ENCODE data around the gene SMYD3.

SMYD3 gene

DNA sequence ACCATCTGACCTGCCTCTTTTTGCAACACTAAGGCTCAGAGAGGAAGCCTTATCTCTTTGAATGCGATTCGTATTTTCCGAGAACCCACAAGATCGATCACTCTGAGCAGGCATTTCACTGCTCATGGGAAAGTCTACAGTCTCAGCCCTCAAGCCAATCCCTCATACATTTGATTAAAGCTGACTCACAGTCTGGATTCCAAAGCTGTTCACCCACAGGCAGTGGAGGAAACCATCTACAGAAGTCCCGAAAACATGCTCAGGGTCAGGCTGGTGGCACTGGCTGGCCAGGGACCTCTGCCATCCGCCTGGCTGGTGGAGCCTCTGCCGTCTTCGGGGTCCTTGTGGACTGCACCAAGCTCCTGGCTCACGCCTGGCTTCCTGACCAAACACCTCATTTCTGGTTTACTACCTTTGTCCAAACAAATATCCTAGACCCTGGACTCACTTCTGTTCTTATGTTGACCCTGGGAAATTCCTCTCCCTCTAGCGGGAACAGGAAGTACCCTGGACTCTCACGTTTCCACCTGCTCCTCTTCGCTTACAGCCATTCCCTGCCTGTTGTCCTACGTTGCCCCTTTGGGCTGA is 650.0 kb downstream of the SMYD3 start:
- DNase-seq (ENCODE audit: low read depth): peak; percentile 83
- TF ChIP-seq, protein P1, sequence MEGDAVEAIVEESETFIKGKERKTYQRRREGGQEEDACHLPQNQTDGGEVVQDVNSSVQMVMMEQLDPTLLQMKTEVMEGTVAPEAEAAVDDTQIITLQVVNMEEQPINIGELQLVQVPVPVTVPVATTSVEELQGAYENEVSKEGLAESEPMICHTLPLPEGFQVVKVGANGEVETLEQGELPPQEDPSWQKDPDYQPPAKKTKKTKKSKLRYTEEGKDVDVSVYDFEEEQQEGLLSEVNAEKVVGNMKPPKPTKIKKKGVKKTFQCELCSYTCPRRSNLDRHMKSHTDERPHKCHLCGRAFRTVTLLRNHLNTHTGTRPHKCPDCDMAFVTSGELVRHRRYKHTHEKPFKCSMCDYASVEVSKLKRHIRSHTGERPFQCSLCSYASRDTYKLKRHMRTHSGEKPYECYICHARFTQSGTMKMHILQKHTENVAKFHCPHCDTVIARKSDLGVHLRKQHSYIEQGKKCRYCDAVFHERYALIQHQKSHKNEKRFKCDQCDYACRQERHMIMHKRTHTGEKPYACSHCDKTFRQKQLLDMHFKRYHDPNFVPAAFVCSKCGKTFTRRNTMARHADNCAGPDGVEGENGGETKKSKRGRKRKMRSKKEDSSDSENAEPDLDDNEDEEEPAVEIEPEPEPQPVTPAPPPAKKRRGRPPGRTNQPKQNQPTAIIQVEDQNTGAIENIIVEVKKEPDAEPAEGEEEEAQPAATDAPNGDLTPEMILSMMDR (IDR thresholded peaks at IDR 0.05; ENCODE audit: control insufficient read depth, insufficient read depth, low read depth, low read length, missing control alignments): no peak
- no peak overlapping the region for H3K4me3 ChIP-seq (ENCODE audit: control insufficient read depth, low read depth, low read length)

DNA sequence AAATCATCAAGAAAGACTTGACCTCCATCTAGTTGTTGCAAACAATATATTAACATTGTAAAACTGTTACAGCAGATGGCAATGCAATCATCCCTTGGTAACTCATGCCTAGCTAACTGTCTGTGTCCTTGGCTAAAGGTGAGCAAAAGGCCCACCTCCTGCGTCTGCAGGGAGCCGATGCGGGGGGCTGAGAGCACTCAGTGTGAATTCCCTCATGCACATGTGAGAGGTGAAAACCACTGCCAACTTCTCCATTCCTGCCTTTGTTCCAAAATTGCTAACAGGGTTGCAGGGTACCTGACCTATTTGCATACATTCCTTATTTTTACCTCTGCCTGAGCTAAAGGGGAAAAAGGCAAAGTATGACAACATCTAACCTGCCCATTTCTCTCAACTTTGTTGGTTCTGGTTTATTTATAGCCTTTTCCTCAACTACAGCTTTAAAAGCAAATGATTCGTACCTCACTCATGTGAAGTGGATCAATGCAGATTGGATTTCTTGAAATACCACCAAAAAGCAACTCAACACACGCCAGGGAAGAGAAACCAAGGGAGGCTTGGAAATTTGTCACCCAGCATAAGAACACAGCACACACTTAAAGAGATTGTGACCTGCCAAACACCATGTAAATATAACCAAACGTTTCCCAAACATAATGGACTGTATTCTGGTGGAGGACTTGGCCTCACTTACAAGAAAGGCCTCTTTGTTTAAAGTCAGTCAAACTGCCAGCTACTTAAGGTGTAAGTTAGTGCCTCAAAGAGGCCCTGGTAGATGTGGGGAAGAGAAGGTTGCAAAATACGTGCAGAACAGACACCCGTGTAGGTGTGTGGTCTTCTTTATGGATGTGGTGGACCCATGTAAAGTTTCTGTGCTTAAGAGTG is 651.0 kb downstream of the SMYD3 start:
- no peak for DNase-seq (ENCODE audit: low read depth)

DNA sequence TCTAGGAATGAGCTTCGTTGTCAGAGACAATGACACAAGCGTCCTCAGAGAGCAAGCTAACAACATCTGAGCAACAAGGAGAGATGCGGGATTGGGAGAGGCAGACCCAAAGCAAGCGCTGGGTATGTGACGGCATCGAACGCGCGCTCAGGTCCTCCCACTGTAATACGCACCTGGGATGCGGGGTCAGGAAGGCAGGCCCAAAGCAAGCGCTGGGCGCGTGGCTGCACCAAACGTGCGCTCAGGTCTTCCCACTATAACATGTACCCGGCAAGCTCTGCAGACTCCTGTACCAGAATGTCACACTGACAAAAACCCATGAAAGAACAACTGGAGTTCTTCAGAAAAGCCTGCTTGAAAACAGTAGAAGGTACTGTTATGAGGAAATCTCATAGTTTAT is 653.8 kb downstream of the SMYD3 start:
- TF ChIP-seq, protein P1 (IDR thresholded peaks at IDR 0.05; ENCODE audit: control insufficient read depth, insufficient read depth, low read depth, low read length, missing control alignments): no peak
- H3K4me3 ChIP-seq (ENCODE audit: control insufficient read depth, low read depth, low read length): no peak overlapping the region
- DNase-seq (ENCODE audit: low read depth): no peak

More for the DNA sequence above, 651.0 kb downstream of the SMYD3 start:
- no peak overlapping the region for H3K4me3 ChIP-seq (ENCODE audit: control insufficient read depth, low read depth, low read length)
- TF ChIP-seq, protein P1 (IDR thresholded peaks at IDR 0.05; ENCODE audit: control insufficient read depth, insufficient read depth, low read depth, low read length, missing control alignments): no peak

DNA sequence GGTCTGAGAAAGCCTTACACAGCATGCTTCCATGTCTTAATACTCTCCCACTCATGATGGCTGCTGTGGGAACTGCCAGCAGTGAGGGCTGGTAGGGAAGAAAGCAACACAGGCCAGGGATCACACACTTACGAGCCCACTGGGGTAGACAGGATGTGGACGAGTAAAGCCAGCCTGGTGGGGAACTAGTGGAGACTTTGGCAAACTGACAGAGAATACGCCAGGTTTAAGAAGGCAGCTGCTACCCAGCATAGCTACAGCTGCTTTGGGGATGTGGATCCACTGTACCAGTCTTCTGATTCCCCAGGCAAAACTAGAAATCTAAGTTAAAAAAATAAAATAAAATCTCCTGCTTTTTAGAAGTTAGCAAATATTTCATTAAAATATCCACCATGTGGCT is 664.0 kb downstream of the SMYD3 start:
- no peak overlapping the region for H3K4me3 ChIP-seq (ENCODE audit: control insufficient read depth, low read depth, low read length)
- TF ChIP-seq, protein P1 (IDR thresholded peaks at IDR 0.05; ENCODE audit: control insufficient read depth, insufficient read depth, low read depth, low read length, missing control alignments): no peak
- no peak for DNase-seq (ENCODE audit: low read depth)

DNA sequence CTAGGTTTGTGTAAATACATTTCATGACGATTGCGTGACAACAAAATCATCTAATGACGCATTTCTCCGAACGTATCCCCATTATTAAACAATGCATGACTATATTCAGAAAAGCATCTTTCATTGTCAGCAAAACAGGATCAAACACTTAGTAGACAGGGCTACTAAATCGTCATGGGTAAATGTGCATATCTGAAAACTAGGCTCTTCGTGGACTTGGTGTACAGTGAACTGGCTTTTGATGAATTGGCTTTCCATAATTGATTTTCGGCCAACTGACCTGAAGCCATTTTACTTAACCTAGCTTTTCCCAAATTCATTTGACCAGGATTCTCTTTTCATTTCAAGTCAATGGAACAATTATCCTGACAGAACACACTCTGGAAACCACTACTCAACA is 665.0 kb downstream of the SMYD3 start:
- DNase-seq (ENCODE audit: low read depth): no peak
- no peak overlapping the region for H3K4me3 ChIP-seq (ENCODE audit: control insufficient read depth, low read depth, low read length)

DNA sequence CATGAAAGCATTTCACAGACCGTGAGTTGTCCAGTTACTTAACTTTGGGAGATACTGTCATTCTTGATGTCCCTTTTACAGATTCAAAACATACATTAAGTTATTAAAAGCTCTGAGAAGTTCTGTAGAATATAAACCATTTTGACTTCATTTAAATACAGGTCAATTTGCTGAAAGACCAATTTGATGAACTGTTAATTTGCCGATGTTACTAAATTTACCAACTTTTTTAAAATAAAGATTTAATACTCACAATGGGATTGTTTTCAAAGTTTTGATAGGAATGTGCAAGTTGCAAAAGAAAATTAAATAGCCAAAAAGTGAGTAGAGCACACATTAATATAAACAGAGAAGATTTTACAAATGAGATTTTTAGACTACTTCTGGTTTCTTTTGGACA is 666.1 kb downstream of the SMYD3 start:
- H3K4me3 ChIP-seq (ENCODE audit: control insufficient read depth, low read depth, low read length): no peak overlapping the region
- TF ChIP-seq, protein P1 (IDR thresholded peaks at IDR 0.05; ENCODE audit: control insufficient read depth, insufficient read depth, low read depth, low read length, missing control alignments): no peak
- DNase-seq (ENCODE audit: low read depth): no peak

More for the DNA sequence above, 665.0 kb downstream of the SMYD3 start:
- TF ChIP-seq, protein P1 (IDR thresholded peaks at IDR 0.05; ENCODE audit: control insufficient read depth, insufficient read depth, low read depth, low read length, missing control alignments): no peak
